Measurements from ENCODE around the gene OLFML3. TPM values are rescaled to one million over a fixed set of nuclear protein-coding genes. Genes with fewer than 3 reads are reported as not detected.

Gene OLFML3, protein sequence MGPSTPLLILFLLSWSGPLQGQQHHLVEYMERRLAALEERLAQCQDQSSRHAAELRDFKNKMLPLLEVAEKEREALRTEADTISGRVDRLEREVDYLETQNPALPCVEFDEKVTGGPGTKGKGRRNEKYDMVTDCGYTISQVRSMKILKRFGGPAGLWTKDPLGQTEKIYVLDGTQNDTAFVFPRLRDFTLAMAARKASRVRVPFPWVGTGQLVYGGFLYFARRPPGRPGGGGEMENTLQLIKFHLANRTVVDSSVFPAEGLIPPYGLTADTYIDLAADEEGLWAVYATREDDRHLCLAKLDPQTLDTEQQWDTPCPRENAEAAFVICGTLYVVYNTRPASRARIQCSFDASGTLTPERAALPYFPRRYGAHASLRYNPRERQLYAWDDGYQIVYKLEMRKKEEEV
- 3.2 TPM for total RNA-seq

DNA sequence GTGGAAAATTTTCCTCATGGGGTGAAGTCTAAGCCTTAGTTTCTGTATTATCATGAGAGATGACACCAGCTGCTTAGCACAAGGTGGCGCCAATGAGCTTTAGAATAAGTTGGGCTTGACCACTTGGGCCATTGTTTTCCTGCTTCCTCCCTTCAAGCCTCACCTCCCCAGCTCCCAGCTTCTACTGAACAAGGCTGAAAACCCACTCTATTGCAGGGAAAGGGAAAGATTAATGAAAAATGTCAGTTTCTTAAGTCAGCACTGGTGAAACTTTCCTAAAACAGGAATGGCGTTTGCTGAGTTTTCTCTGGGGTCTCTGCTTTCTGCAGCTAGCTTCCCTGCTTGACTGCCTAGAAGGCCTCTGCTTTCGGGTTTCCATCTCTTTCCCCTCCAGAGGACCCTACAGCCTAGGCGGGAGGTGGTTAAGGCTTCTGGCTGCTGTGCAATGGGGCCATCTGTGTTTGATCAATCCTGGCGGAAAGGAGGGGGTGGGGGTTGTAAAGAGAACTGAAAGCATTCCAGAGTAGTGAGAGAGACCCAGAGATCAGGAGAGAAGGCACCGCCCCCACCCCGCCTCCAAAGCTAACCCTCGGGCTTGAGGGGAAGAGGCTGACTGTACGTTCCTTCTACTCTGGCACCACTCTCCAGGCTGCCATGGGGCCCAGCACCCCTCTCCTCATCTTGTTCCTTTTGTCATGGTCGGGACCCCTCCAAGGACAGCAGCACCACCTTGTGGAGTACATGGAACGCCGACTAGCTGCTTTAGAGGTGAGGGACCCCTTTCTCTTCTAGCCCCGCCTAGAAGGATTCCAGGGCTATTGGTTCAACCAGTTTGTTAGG is at the start of gene OLFML3:
TSS of gene OLFML3 (plus strand) at position 612 of the 840 bp plus-strand sequence. CDS start at position 655, 43 bp downstream.
- DNase-seq (ENCODE audit: low read depth in 2 of 3, low spot score in 2 of 3): peak in 2 of 3 donors; percentile 54 to 71

DNA sequence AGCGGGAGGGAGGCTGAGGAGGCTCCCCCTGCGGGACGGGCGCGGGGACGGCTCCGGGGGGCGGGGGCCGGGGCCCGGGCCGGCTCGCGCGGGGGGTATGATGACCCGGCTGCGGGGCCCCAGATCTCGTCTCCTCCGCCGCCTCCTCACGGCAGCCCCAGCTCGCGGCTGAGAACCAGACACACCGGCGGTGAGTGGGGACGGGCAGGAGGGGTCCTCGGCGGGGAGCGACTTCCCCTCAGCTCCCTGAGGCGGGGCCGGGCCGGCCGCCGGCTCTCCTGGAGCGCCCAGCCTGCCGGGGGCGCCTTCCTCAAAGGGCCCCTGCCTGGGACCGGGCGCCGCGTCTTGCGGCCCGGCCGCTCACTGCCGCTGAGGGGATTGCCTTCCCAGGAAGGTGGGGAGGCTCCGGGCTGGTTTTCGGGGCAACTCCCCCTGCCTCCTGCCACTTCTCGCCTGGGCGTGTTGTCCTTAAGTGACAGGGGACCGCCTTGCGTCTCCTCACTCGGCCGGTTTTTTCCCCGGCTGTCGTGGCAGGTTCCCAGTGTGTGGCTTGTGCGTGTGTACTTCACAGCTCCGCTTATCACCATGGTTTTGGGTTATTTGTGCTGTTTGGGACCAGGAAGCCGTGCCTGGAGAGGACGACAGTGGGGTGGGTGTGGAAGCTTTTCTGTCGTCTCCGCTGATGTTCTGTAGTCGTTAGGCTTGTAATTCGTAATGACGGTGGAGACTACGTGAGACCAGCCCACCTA is 49.4 kb upstream of the OLFML3 start:
- DNase-seq (ENCODE audit: low read depth in 2 of 3, low spot score in 2 of 3): peak; percentile 50 to 63 (median 59)

DNA sequence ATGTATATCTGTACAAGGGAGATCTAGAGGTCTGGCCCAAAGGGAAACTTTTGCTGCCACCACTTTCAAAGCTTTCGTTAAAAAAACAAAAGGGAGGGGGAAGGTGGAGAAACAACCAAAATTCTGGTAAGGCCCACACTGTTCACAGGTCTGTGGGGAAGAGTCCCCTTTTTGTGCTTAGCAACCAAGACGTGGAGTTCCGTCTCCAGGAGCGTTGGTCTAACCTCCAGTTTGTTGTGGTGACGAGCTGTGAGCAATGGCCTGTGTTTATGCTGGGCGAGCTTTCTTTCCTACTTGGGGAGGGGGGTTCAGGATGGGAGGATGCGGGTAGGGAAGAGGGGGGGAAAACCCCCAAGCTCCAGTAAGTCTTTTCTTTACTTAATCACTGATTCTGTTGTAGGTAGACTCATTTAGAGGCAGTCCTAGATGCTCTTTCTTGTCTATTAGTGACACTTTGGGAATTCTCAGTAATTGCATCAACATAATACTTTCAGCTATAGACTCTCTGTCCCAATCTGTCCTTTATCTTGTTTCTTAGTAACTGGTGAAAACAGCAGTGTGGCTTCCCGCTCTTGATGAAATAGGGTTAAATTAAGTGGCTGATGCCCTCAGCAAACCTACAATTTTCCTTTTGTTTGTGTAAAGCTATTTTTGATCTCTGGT is 48.6 kb upstream of the OLFML3 start:
- peak; percentile 65 to 90 (median 87) for DNase-seq (ENCODE audit: low read depth in 2 of 3, low spot score in 2 of 3)

DNA sequence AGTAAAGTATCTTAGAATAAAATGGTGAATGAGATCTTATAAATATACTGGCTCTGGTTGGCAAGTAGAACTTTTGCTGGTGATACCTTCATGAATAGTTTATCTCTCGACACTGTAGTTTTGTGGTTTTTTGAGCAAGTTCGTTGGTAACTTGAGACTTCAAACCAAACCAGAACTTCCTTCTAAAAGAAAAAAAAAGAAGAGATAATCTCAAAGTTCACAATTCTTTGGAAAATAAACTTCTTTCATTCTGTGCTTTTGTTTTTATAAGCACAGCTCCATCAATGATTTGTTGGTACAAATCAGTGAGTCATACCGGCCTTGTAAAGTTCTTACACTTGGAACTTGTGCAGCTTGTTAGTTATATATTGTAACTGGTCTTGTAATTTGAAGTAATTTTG is 47.8 kb upstream of the OLFML3 start:
- peak in 2 of 3 donors; percentile 43 to 71 for DNase-seq (ENCODE audit: low read depth in 2 of 3, low spot score in 2 of 3)

DNA sequence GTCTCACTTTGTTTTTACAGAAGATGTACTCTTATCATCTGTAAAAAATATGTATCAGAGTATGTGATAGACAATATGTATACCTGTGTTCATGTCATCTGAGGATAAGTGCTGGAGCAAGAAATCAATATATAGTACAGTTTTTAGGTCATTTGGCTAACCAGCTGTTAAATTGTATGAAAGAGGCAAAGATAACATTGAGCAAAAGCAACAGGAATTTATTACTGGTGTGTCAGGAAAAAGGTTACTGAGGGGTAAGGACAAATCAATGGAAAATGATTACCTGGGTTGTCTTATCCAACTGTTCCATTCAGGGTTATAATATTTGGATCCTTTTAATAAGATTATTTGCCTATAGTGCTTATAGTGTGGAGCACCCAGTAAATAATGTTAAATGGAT is 45.3 kb upstream of the OLFML3 start:
- no peak for DNase-seq (ENCODE audit: low read depth in 2 of 3, low spot score in 2 of 3)

DNA sequence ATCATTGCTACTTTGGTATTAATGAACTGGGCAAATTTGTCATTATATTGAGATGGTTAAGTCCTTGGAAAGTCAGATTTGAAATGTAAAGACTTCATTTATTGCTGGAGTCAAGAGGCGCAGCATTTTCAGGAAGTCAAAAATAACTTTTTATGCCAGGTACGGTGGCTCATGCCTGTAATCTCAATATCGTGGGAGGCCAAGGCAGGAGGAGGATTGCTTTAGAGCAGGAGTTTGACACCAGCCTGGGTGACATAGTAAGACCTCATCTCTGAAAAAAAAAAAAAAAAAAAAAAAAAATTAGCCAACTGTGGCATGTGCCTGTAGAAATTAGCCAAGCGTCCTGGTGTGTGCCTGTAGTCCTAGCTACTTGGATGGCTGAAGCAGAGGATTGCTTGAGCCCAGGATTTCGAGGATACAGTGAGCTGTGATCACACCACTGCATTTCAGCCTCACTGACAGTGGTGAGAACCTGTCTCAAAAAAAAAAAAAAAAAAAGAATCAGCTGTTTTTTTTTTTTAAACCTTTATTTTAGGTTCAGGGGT is 44.7 kb upstream of the OLFML3 start:
- no peak for DNase-seq (ENCODE audit: low read depth in 2 of 3, low spot score in 2 of 3)

DNA sequence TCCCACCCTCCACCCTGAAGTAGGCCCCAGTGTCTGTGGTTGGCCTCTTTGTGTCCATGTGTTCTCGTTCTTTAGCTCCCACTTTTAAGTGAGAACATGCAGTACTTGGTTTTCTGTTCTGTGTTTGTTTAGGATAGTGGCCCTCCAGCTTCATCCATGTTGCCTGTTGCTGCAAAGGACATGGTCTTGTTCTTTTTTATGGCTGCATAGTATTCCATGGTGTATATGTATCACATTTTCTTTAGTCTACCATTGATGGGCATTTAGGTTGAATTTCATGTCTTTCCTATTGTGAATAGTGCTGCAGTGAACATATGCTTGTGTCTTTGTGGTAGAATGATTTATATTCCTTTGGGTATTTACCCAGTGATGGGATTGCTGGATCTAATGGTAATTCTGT is 44.1 kb upstream of the OLFML3 start:
- DNase-seq (ENCODE audit: low read depth in 2 of 3, low spot score in 2 of 3): no peak

DNA sequence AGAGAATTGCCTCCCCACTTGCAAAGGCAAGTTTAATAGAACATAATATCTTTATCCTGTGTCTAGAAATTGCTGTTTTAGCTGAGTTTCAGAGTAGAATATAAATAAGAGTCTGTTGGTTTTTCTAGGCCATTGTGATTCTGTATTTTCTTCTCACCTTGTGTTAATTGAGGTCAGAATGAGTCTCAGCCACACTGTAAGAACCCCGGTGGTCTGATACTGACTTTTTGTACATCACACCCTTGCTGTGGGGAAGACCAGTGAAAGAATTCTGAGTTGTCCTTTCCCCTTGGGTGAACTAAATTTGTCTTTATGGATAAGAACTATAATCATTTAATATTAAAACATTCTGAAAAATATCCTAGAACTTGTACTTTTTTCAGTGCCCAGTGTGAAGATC is 43.3 kb upstream of the OLFML3 start:
- no peak for DNase-seq (ENCODE audit: low read depth in 2 of 3, low spot score in 2 of 3)

DNA sequence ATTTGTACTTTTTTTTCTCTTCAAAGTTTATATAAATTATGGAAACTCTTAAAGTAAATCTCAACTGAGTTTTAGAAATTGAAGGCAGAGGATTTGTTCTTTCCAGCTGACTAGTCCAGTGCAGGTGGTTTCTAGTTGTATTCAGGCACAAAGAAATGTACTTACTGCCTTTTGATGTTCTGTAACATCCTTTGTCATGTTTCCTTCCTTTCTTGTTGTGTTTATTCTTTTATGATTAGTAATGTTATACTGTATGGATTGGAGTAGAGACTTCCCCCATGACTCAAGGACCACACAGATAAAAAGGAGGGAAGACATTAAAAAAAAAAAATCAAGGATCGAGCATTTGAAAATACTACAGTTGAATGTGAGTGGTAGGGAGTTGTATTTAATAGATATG is 42.1 kb upstream of the OLFML3 start:
- no peak for DNase-seq (ENCODE audit: low read depth in 2 of 3, low spot score in 2 of 3)

DNA sequence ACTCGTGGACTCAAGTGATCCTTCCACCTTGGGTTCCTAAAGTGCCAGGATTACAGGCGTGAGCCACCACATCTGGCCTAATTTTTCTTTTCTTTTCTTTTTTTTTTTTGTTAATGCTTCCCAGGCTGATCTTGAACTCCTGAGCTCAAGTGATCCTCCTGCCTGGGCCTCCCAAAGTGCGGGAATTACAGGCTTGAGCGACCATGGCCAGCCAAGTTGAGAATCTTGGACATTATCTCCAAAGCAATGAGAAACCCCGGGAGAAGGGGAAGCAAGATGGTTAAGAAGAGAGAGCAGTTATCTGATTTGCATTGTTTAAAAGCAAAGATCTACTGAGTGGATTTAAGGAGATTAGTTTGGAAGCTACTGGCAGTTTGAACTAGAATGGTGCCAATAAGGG is 41.1 kb upstream of the OLFML3 start:
- no peak for DNase-seq (ENCODE audit: low read depth in 2 of 3, low spot score in 2 of 3)

DNA sequence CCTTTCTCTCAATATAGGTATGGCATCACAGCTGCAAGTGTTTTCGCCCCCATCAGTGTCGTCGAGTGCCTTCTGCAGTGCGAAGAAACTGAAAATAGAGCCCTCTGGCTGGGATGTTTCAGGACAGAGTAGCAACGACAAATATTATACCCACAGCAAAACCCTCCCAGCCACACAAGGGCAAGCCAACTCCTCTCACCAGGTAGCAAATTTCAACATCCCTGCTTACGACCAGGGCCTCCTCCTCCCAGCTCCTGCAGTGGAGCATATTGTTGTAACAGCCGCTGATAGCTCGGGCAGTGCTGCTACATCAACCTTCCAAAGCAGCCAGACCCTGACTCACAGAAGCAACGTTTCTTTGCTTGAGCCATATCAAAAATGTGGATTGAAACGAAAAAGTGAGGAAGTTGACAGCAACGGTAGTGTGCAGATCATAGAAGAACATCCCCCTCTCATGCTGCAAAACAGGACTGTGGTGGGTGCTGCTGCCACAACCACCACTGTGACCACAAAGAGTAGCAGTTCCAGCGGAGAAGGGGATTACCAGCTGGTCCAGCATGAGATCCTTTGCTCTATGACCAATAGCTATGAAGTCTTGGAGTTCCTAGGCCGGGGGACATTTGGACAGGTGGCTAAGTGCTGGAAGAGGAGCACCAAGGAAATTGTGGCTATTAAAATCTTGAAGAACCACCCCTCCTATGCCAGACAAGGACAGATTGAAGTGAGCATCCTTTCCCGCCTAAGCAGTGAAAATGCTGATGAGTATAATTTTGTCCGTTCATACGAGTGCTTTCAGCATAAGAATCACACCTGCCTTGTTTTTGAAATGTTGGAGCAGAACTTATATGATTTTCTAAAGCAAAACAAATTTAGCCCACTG is 38.7 kb upstream of the OLFML3 start:
- DNase-seq (ENCODE audit: low read depth in 2 of 3, low spot score in 2 of 3): peak in 2 of 3 donors; percentile 53 to 55

DNA sequence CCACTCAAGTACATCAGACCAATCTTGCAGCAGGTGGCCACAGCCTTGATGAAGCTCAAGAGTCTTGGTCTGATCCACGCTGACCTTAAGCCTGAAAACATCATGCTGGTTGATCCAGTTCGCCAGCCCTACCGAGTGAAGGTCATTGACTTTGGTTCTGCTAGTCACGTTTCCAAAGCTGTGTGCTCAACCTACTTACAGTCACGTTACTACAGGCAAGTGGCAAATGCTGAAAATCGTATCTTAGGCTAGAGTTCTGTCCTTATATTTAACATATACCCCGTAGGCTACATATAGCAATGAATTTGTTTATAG is 38.1 kb upstream of the OLFML3 start:
- no peak for DNase-seq (ENCODE audit: low read depth in 2 of 3, low spot score in 2 of 3)

DNA sequence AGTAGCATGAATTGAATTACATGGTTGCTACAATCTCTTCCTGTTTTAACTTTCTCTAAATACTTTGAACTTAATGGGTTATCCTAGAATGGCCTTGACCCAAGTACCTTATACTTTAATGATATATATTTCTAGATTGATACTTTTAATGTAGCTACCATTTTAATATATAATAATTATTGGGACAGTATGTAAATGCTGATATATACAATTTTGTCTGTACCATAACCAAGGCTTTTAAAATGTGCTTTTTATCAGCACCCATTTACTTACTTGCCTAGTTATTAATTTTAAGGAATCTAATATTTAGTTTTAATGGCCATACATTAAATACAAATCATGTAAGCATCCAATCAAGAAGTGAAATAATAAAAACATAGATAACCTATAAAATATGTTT is 36.7 kb upstream of the OLFML3 start:
- DNase-seq (ENCODE audit: low read depth in 2 of 3, low spot score in 2 of 3): no peak

DNA sequence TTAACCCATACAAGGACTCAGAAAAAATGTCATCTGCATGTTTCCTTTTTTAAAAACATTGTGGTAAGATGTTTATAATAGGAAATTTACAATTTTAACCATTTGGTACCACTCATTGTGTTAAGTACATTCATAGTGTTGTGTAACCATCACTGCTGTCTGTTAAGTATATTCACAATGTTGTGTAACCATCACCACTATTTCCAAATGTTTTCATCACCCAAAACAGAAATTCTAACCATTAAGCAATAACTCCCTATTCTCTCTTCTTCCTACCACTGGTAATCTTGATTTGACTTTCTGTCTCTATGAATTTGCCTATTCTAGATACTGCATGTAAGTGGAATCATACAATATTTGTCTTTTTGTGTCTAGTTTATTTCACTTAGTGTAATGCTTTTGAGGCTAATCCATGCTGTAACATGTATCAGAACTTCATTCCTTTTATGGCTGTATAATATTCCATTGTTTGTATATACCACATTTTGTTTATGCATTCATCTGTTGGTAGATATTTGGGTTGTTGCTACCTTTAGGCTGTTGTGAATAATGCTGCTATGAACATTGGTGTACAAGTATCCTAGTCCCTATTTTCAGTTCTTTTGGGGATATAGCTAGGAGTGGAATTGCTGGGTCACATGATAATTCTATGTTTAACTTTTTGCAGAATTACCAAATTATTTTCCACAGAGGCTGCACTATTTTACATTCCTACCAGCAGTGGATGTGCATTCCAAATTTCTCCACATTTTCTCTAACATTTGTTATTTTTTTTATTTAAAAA is 36.1 kb upstream of the OLFML3 start:
- no peak for DNase-seq (ENCODE audit: low read depth in 2 of 3, low spot score in 2 of 3)

DNA sequence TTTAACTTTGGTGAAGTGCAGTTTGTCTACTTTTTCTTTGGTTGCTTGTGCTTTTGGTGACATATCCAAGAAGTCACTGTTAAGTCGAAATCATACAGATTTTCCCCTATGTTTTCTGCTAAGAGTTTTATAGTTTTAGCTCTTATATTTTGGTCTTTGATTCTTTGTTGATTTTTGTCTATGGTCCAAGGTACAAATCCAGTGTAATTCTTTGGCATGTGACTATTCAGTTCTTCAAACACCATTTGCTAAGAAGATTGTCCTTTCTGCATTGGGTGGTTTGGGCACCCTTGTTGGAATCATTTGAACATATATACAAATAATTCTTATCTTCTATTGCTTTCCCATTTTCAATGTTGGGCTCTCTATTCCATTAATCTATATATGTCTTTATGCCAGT is 33.9 kb upstream of the OLFML3 start:
- no peak for DNase-seq (ENCODE audit: low read depth in 2 of 3, low spot score in 2 of 3)

DNA sequence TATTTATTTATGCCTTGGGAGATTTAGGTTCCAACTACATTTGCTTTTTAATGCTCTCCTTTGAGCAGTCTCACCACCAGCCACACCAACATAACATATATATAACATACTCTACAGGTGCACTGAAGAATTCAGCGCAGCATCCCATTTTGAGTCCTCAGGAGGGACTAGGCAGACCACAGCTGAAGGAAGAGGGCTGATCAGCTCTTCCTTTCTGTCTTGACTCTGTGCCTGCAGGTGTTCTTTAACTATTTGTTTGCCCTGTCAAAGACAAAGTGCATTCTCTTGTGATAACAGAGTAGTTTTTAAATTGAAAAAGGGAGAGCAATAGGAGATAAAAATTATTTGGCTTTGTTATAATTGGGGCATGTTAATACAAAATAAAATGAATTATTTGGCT is 33.2 kb upstream of the OLFML3 start:
- DNase-seq (ENCODE audit: low read depth in 2 of 3, low spot score in 2 of 3): no peak

DNA sequence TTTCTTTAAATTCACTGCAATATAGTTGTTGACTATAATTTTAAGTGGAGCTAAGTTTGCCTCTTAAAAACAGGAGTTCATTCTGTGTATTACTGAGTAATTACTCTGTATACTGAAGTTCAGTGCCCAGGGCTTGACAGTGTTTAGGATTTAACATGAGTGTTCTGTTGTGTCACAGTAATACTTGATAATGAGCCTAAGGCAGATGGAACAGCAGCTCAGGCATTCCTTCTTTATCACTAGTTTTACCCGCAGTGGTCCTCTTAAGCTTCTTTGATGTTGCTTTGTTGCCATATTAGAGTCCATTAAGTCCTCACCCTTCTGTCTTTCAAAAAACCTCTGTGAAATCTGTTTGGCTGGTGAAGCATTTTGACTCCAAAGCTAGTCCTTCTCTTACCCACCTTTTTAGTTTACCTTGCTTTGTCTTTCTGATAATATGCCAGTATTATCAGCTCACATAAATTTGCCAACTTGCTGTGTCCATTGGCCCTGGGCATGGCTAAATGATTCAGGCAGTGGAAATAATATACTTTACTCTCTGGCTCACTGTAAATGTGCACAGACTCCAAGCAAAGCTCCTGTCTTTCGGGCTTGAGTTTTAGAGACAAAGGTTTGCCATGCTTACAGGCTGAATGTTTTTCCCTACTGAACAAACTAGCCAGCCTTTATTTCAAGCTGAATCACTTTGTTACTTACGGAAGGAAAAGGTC is 32.4 kb upstream of the OLFML3 start:
- DNase-seq (ENCODE audit: low read depth in 2 of 3, low spot score in 2 of 3): no peak
